ENCODE results near the gene TTC31.

Gene TTC31

DNA sequence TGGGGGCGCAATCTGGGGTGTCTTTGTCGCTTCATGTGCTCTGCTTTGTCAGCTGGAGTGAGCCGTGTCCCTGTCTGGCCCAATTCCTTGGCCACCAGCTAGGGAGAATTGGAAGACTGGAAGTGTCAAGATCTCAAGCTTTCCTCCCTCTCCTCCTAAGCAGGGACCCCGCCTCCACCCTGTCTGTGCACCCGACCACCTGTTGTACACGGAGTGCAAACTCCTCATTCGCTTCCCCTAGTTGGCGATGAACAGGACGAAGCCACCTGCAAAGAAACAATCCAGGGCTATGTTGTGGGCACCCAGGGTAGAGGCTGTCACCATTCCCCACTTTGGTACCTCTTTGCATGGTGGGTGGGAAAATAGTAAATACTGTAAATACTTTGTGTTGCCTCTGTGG lies 44.9 kb downstream of the TTC31 start:
- DNase-seq = no peak

DNA sequence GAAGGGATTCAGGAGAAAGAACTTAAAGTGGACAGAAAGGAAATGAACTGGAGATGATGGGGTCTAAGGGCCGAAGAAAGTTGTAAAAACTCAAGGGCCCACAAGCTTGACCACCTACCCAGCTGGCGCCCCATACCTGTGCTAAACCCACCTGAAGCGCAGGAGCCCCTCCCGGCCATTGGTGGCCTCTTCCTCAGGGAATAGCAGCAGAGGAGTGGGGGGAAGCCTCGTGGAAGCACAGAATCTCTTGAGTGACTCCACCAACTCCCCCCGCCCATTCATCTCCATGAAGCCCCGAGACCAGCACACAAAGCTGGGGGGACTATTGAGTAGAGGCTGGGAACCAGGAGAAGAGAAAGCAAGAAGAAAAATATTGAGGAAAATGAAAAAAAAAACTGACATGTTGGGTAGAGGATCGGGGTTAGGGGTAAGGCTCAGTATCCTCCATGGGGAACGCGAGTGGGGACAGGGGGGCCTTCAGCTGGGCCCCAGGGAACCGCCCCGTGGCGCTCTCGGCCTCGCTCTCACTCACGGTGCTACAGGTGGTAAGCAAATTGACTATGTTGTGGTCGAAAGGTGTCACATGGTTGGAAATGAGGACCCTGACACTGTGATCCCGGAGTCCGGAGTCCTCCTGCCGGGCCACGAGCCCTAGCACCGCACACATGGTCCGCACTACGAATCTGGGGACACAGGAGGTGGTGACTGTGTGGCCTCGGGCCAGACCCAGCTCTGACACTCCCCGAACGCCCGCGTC lies 45.9 kb downstream of the TTC31 start:
- peak; percentile 27 for DNase-seq

DNA sequence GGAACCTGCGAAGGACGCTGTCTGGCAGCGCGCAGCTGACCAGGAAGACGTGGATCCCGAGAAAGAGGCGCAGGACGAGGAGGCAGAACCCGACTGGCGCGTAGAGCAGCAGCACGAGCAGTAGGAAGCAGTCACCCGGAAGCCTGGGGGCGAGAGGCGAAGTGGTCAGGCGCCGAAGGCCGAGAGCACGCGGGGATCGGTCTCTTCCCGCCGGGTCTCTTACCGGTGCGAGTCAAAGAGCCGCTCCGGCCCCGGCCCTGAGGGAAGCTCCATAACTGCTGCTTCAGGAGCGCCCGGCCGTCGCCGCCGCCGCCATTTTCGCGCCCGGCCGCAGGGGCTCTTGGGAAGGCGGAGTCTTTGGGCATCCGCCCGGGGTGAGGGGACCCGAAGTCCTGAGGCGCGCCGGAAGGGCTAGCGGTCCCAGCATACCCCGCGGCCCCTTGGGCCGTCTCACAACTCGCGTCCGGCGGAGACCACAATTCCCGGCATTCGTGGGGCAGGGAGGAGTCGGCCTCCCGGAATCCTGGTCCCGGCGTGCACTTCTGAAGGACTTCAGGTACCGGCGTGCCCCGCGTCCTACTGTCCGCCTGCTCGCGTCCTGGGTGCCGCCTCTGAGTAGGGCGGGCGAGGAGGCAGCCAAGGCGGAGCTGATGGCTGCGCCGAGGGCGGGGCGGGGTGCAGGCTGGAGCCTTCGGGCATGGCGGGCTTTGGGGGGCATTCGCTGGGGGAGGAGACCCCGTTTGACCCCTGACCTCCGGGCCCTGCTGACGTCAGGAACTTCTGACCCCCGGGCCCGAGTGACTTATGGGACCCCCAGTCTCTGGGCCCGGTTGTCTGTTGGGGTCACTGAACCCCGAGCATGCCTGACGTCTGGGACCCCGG lies 46.7 kb downstream of the TTC31 start, which contains the start of the genes AUP1 and HTRA2:
TSS of gene AUP1 (minus strand) at position 350 of the 882 bp plus-strand sequence. CDS start at position 273, 77 bp downstream.
TSS of gene HTRA2 (plus strand) at position 577 of the 882 bp plus-strand sequence. CDS start at position 651, 74 bp downstream.
- peak; percentile 99 for DNase-seq

DNA sequence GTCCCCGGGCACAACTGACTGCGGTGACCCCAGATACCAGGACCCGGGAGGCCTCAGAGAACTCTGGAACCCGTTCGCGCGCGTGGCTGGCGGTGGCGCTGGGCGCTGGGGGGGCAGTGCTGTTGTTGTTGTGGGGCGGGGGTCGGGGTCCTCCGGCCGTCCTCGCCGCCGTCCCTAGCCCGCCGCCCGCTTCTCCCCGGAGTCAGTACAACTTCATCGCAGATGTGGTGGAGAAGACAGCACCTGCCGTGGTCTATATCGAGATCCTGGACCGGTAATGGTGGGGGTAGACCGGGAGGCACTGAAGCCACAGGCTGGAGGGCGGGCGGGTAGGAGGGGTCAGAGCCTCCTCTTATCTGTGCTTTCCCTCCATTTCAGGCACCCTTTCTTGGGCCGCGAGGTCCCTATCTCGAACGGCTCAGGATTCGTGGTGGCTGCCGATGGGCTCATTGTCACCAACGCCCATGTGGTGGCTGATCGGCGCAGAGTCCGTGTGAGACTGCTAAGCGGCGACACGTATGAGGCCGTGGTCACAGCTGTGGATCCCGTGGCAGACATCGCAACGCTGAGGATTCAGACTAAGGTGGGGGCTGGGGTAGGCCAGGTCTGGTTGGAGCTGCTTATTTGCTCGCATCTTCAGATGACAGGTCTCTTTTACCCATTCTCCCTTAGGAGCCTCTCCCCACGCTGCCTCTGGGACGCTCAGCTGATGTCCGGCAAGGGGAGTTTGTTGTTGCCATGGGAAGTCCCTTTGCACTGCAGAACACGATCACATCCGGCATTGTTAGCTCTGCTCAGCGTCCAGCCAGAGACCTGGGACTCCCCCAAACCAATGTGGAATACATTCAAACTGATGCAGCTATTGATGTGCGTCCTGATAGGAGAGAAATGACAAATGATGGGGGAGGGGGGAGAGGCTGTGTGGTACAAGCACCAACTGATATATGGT lies 47.6 kb downstream of the TTC31 start:
- DNase-seq = peak; percentile 81

DNA sequence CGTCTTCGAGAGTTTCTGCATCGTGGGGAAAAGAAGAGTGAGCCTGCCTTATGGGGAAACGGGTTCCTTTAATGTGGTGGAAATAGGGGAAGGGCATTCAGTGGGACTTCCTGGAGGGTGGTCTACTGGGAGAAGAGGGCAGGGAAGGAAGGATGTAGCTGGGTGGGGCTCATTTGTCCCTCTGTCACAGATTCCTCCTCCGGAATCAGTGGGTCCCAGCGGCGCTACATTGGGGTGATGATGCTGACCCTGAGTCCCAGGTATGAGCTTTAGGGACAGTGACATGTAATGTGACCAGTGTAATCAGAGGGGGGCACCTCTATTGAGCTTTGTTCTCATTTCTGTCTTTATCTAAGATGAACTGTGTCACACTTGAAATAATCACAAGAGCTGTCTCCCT lies 48.8 kb downstream of the TTC31 start:
- DNase-seq = no peak

DNA sequence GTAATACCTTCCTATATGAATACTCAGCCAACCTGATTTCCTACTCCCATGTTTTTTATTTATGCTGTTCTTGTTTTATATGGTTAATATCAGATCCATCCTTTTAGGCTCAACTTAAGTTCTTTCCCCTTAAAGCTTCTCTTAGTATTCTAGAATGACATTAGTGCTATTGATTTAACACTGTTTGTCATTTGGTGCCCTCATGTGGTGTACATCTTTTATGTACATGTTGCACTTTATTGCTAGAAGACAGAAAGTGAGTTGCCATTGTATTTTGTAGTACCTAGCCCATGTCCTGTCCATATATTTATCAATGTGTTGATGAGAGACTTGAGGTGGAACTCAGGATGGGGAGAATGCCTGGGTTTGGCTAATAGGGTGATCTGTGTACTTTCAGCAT lies 49.3 kb downstream of the TTC31 start:
- peak; percentile 44 for DNase-seq

DNA sequence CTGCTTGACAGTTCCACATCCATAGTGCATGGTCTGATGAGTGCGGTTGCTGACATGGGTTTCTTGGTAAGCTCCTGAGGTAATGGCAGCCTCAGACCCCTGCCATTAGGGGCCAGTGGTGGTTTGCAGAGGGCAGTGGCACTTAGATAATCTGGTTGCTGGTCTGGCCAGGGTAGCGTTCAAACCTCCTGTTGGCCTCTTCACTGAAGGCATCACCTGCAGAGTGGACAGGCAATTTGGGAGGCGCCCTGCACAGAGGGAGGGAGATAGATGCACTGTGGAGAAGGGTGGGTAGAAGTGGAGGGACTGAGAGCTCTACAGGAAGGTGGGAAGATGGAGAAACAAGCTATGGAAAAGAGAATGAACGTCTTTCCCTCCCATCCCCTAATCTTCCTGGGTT lies 50.6 kb downstream of the TTC31 start:
- DNase-seq = no peak

DNA sequence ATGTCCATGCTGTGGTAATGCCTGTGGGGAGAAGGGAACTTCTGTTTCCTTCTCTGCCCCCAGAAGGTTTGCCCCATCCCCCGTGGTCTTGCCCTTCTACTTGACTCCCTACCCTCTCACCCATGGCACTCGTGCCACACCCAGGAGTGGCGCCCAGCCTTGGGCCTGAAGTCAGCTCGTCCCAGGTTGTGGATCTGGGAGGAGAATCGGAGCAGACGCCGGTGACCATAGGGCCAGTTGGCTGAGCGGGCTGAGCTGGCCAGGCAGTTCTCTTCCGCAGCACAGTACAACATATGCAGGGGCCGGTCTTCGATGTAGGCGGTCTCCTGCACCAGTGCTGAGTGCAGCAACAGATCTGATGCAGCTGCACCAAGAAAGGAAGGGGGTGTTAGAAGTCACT lies 51.5 kb downstream of the TTC31 start:
- no peak for DNase-seq

DNA sequence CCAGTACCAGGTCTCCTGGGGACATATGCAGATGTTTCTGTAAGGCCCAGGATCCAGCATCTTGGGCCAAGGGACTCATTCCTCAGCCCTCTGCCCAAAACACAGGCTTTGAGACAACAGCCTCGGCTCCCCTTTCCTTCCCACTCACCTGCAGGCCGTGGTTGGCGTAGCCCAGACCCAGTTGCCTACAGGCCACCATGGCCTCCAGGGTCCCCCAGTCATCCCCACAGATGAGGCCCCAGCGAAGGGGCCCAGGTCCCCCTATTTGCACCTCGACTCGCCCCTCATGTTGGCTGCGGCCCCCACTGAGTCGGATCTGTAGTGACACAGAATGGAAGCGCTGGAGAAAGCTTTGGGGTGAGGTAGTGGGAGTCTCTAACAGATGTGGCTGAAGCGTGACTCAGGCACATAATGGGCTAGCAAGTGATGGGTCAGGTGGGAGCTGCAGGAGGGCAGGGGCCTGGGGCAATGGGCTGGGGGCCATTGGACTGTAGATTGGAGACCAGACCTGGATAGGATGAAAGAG lies 52.6 kb downstream of the TTC31 start:
- DNase-seq = no peak

DNA sequence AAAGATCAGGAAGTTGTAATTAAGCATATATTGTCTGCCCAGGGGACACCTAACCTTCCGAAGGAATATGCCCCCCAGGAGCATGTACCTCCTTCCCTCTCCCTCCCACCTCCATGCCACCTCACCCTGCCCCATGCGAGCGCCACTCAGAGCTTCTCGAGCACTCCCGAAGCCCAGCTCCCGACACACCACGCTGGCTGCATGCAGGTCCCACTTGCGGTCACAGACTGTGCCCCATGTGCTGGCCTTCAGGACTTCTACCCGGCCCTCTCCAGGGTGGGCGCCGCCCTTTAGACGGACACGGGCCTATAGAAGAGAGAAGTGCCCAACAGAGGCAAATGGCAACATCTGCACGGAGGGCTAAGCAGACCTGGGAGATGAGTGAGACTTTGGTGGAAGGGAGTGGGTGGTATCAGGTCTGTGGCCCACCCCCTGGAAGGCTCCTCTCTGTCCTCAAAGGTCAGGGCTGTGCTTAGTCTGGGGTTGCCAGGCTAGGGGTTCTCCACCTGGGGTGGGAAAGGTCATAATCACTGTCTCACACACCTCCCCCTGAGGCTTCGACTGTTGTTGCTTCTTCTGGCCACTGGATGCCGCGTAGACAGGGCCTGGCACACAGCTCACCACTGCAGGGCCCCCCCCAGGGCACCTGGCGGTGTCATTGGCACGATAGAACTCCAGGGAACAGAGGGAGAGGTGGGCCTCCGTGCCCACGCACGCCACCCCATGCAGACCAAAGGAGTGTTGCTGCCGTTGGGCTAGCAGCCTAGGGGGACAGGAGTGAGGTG lies 53.5 kb downstream of the TTC31 start:
- no peak for DNase-seq

DNA sequence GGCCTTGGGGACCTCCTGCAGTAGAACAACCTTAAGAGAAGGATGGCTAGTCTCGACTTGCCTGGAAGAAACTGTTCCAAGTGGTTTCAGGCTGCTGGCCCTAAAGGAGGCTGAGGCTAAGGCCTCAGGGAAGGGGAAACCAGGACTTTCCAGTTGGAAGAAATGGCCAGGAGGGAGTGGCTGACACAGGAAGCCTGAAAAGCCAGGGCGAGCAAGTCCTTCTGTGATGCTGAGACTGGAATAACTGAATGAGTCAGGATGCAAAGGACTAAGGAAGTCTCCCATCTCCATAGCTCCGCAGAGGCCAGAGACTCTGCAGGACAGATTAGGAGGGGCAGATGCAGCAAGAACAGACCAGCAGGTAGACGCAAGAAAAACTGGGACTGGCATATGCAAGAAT lies 54.3 kb downstream of the TTC31 start:
- DNase-seq = no peak

DNA sequence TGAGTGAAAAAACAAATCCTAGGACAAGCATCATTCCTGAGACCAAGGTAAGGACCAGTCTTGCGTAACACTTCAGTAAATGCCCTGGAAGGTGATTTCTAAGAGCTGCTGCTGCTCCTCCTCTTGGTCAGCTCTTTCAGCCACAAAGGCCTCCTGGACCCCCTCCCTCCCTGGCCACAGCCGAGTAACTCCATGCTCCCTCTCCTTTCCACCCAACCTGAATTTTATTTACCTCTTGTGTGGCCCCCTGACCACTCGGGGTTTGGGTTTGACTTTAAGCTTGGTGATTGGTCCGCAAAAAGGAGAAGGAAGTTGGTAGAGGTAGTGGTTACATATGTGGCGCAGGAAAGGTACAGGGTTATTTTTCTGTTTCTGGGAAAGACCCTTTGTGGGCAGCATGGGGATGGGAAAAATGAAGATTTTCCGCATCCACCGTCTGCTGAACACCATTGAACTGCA lies 56.0 kb downstream of the TTC31 start:
- DNase-seq = no peak

DNA sequence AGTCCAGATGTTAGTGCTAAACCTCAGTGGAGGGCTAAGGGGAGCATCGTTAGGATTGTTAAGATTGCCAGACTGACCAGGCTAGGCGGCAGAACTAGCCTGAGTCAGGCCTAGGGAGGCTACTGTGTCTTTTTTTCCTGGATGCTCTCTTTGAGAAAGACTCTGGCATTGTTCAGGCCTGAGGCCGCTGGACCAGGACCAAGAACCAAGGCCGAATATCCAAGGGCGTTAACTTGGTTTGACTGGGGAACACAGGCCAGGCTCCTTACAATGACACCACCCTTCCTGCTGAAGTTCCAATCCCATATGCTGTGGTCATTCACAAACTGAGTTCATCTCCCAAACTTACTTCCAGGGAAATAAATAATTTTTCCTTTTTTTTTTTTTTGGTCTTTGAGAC lies 57.4 kb downstream of the TTC31 start:
- DNase-seq = no peak

DNA sequence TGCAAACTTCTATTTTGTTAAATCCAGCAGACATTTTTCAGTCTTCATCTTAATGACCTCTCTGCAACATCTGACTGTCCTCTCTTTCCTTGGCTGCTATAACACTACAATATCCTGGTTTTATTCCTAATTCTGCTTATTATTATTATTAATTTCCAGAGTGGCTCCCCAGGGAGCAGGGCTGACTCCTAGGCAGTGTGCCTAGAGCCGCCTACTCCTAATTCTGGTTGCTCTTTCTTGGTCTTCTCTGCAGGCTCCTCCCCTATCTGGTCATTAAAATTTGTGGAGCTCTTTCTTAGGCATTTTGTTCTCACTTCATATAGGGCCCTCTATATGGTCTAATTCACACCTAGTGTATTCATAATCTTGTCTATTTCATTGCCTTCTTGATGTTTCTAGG lies 60.1 kb downstream of the TTC31 start:
- DNase-seq = no peak

Measured in activated CD4-positive, alpha-beta T cell treated with anti-CD3 and anti-CD28 coated beads, Interleukin-2, Interleukin-6, amounts not matched to agents 100 ng/mL and 50 ng/mL, durations not matched to agents 16 hours and 8 hours (primary cell).